GM18505 (cell line): ENCODE measurements around the gene RFLNA.

Experiments used
- ATAC-seq: cut with Tn5 transposase; IDR thresholded peaks from one replicate; pipeline ENCODE4 v1.9.1; 2021; ENCODE audit not compliant: unreplicated experiment
- POLR2A ChIP-seq: IDR thresholded peaks from 4 replicates; pipeline ENCODE4 v1.6.1; 2011; ENCODE audit warnings: borderline replicate concordance; ENCODE audit not compliant: insufficient read depth, insufficient read length; ENCODE audit errors: extremely low read depth

The RFLNA gene

GRCh38 chr12:124302807-124303578, 8.1 kb downstream of the RFLNA start:
- no peak for TF ChIP-seq POLR2A
- no peak for ATAC-seq

GRCh38 chr12:124303579-124304313, 8.9 kb downstream of the RFLNA start:
- TF ChIP-seq POLR2A: no peak
- no peak for ATAC-seq

DNA sequence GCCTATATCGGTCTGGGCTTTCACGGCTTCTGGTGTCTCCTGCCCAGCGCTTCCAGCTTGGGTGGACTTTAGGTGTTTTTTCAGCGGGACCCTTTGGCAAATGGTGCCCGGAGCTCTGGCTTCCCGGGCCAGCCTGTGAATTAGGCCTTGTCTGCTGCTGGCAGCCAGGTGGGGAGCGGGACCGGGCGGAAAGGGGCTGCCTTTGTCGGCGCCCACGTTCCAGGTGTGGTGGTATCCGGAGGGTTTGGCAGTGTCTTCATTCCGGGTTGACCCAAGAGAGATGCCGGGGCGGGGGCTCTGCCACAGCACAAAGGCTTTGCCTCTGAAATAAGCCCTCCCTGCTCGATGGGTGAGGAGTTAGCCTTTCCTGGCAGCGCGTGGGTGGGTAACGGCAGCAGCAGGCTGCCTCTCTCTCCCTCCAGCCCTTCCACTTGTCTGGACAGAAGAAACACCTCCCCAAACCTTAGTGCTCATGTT, 9.5 kb downstream of the RFLNA start:
- TF ChIP-seq POLR2A: no peak
- no peak for ATAC-seq

DNA sequence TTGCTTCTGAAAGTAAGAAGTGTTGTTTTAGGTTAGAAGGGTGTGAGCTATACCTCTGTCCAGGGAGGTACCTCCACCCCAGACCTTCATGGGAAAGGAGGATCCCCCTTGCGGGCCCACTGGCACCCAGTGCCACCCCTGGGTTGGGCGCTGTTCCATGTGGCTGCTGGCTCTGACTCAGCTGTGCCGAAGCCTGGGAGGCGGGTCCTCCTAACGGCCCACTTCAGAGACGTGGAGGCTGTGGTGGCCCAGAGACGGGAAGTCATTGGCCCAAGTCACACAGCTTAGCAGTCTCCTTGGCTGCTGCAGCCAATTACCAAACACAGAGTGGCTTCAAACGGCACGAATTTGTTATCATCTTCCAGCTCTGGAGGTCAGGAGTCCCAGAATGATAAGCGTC, 10.2 kb downstream of the RFLNA start:
- no peak for TF ChIP-seq POLR2A
- no peak for ATAC-seq

DNA sequence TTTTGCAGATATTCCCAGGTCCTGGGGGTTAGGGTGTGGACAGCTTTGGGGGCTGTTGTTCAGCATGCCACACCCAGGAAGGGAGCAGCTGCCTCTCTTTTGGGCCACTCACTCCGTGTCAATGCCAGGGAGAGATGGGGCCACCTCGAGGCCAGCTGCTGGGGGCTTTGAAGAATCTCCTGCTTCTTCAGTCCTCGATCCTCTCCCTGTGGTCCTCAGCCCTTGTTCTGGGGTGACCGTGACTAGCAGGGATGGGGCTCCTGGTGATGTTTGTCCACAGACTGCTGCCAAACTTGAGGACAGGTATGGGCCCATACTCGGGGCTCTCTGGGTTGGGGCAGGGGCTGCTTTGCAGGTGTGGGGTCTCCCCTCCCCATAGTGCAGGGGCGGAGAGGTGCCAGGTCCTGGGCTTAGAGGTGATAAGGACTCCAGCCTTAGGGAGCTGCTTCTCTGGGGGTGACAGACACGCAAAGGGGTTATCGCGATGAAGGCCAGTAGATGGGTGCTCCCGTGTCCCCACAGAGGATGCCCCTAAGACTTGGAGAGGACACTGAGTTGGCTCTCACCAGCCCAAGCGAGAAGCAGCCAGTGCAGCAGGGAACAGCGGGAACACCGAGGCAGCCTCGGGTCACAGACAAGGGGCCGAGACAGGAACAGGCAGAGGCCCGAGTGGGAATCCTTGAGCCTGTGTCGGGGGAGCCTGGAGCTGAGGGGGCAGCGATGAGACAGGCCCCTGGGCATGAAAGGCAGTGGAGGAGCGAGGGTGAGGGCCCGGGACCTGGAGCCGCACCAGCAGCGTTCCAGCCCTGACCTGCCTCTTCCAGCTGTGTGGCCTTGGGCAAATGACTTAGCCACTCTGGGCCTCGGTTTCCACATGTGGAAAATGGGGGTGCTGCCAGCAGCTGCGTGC, 11.1 kb downstream of the RFLNA start:
- ATAC-seq: no peak
- no peak for TF ChIP-seq POLR2A

- ATAC-seq: no peak
- TF ChIP-seq POLR2A: no peak
Observed at GRCh38 chr12:124306686-124307555, 12.0 kb downstream of the RFLNA start.

DNA sequence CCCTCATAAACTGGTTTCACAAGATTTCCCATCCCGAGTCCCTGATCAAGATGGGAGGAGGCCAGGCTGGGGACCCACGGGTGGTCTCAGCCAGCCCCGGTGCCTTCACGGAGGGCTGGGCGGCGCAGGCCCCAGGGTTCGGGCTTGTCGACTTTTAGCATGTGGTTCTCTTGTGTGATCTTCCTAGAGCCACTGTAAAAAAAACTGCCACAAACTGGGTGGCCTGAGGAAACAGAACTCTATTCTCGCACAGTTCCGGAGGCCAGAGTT, 12.6 kb downstream of the RFLNA start:
- no peak for ATAC-seq
- no peak for TF ChIP-seq POLR2A

DNA sequence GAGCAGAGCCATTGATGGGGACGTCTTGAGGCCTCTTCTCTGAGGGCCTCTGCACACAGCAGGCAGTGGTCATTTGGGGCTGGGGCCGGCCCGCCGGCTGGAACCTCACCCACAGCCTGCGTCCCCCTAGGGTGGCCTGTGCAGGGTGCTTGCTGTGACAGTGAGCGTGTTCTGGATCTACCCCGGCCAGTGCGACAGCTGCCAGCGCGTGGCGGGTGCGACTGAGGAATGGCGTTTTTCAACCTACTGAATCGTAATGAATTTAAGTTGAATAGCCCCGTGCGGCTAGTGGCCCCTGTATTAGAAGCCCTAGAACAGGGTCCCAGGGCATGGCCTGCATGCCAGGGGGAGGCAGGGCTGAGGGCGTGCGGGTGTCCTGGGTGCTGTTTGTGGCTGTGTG, 13.8 kb downstream of the RFLNA start:
- no peak for TF ChIP-seq POLR2A

DNA sequence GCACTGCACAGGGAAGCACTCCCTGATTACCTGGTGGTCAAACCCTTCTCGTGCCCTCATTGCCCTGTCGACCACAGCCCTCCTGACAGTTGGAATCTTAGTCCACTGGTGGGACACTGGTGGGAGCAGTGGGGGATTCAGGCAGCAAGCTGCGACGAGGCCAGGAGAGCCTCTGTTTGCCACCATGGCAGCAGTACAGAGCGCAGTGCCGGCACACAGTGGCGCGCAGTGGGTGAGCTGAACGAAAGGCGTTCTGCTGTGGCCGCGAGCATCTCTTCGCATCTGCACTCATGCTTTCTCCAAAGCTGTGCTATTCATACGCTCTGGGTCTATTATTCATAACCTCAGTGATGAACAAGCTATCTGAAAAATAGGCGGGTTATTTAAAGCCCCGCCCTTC, 14.3 kb downstream of the RFLNA start:
- no peak for ATAC-seq
- TF ChIP-seq POLR2A: no peak

More for the DNA sequence above, 13.8 kb downstream of the RFLNA start:
- ATAC-seq: no peak

DNA sequence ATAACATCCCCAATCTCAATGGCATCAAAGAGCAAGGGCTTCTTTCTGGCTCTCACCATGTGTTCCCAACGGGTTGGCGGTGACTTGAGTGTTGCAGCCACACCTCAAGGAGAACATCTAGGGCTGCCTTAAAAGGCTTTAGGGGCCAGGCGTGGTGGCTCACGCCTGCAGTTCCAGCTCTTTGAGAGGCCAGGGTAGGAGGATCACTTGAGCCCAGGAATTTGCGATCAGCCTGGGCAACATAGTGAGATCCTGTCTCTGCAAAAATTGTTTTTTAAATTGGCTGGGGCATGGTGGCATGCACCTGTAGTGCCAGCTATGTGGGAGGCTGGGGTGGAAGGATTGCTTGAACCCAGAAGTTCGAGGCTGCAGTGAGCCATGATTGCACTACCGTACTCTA, 14.9 kb downstream of the RFLNA start:
- no peak for TF ChIP-seq POLR2A
- no peak for ATAC-seq

GRCh38 chr12:124310178-124310577, 15.3 kb downstream of the RFLNA start:
- no peak for TF ChIP-seq POLR2A

DNA sequence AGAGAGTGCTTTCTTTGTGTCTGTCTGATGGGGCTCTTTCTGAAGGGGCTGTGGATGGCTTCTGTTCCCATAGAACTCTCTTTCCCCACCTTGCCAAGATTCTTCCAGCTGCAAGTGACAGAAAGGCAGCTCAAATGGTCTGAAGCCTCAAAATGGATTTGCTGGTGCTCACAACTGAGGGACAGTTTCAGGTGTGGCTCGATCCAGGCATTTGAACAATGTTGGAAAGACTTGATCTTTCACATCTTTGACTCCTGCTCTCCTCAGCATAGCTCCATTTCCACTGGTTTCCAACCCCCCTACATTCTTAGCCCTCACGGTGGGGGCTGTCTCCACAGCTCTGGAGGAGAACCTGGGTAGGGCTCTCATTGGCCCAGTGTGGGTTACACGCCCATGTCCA, 15.9 kb downstream of the RFLNA start:
- no peak for TF ChIP-seq POLR2A
- ATAC-seq: no peak

More at GRCh38 chr12:124310178-124310577, 15.3 kb downstream of the RFLNA start:
- no peak for ATAC-seq
